Coronary artery (tissue), 2 donors: Measurements from ENCODE around the gene PCIF1.
A peak's percentile ranks its signal among the peaks of the same experiment; 100 is the strongest.
"Not testable (repeated sequence)": the region's sequence is repeated elsewhere in the genome, so short reads cannot be mapped to it uniquely, and the experiment has no call there.

Experiments used
- DNase-seq: peaks from one replicate; pipeline ENCODE4 v3.0.0-alpha.2; 2017; ENCODE audit warnings: low spot score
- H3K27ac ChIP-seq, 2 donors: fragments of 200-600 bp; sonication (generic); one replicate each; pipeline ENCODE4 v1.5.1; 2016 to 2019
- H3K4me3 ChIP-seq: fragments of 200-600 bp; sonication (generic); 2 replicates; pipeline ENCODE4 v1.5.1; 2016; ENCODE audit warnings: mild to moderate bottlenecking, moderate library complexity
- TF ChIP-seq, protein P1 (sequence below): fragments of 200-600 bp; sonication (generic); IDR thresholded peaks from one replicate; pipeline ENCODE4 v1.5.1; 2019; ENCODE audit warnings: antibody characterized with exemption

The PCIF1 gene

DNA sequence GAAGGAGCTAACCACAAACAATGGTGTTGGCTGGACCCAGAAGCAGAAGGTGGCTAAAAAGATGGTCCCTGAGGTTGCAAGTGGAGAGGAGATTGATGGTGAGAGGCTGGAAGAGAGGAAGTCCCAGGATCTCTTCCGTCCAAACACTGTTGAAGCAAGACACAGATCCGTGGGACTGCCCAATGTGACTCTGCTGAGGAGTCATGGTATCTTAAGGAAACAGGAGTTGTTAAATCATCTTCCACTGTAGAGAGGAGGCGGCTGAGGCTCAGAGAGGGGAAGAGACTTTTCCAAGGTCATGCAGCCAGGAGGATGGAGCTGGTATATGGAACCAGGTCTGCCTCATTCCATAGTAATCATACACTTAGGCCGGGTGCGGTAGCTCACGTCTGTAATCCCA is 41.6 kb downstream of the PCIF1 start:
- no peak overlapping the region for H3K4me3 ChIP-seq
- DNase-seq, result no peak
- TF ChIP-seq, protein P1, sequence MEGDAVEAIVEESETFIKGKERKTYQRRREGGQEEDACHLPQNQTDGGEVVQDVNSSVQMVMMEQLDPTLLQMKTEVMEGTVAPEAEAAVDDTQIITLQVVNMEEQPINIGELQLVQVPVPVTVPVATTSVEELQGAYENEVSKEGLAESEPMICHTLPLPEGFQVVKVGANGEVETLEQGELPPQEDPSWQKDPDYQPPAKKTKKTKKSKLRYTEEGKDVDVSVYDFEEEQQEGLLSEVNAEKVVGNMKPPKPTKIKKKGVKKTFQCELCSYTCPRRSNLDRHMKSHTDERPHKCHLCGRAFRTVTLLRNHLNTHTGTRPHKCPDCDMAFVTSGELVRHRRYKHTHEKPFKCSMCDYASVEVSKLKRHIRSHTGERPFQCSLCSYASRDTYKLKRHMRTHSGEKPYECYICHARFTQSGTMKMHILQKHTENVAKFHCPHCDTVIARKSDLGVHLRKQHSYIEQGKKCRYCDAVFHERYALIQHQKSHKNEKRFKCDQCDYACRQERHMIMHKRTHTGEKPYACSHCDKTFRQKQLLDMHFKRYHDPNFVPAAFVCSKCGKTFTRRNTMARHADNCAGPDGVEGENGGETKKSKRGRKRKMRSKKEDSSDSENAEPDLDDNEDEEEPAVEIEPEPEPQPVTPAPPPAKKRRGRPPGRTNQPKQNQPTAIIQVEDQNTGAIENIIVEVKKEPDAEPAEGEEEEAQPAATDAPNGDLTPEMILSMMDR, result no peak
- H3K27ac ChIP-seq, result no peak overlapping the region

GRCh38 chr20:45981261-45981660 is 46.8 kb downstream of the PCIF1 start:
- Histone ChIP-seq H3K27ac (no peak overlapping the region), H3K4me3 (no peak overlapping the region)
- no peak for DNase-seq
- TF ChIP-seq, protein P1, result no peak

DNA sequence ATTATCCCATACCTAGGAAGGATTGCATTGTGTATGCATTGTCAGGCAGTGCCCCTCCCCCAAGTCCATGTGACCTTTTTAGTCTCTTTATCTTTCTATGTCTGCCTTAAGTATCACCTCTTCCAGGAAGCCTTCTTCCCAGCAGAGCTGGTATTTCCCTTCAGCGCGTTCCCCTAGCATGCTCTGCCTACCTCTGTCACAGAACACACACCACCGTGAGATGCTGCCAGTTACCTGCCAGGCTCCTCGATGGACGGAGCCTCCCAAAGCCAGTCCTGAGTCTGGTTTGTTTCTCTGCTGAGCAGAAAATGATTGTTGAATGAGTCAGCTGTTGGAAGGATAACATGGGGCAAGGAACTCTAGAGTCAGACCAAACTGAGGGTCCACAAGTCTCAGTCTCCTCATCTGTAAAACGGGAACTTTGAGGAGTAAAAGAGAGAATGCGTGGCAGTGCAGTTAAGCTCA is 48.8 kb downstream of the PCIF1 start:
- no peak overlapping the region for H3K27ac ChIP-seq
- no peak overlapping the region for H3K4me3 ChIP-seq
- no peak for DNase-seq
- TF ChIP-seq, protein P1, result no peak

GRCh38 chr20:45985573-45985972 is 51.1 kb downstream of the PCIF1 start:
- Histone ChIP-seq H3K4me3 (no peak overlapping the region), H3K27ac (no peak overlapping the region)
- TF ChIP-seq, protein P1, result no peak
- no peak for DNase-seq

GRCh38 chr20:45987108-45987780 is 52.8 kb downstream of the PCIF1 start:
- H3K4me3 ChIP-seq, result no peak overlapping the region
- no peak for DNase-seq
- H3K27ac ChIP-seq, result no peak overlapping the region
- TF ChIP-seq, protein P1, result peak; percentile 78

DNA sequence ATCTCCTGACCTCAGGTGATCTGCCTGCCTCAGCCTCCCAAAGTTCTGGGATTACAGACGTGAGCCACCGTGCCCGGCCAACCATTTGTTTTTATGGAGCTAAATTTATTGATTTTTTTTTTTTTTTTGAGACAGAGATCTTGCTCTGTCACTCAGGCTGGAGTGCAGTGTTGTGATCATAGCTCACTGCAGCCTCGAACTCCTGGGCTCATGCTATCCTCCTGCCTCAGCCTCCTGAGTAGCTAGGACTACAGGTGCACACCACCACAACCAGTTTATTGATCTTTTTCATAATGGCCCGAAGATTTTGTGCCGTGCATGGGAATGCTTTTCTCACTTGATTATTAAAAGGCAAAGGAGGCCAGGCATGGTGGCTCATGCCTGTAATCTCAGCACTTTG is 54.3 kb downstream of the PCIF1 start:
- DNase-seq, H3K27ac ChIP-seq, H3K4me3 ChIP-seq: not testable (repeated sequence)

DNA sequence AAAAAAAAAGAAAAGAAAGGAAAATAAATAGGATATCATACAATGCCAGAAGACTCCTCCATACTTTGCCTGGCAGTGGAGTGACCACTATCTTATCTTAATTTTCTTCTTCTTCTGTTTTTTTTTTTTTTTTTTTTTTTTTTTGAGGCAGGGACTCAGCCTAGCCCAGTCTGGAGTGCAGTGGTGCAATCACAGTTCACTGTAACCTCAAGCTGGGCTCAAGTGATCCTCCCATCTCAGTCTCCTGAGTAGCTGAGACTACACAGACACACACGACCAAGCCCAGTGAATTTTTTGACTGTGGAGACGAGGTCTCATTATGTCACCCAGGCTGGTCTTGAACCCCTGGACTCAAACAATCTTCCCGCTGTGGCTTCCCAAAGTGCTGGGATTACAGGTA is 57.1 kb downstream of the PCIF1 start:
- H3K4me3 ChIP-seq, result no peak overlapping the region
- no peak for DNase-seq
- TF ChIP-seq, protein P1, result no peak
- H3K27ac ChIP-seq, result no peak overlapping the region
